ENCODE data around the gene CDK5. TPM values are rescaled to one million over a fixed set of nuclear protein-coding genes. Genes with fewer than 3 reads are reported as not detected.

Gene CDK5
- total and polyA plus RNA-seq, 2 of the 13 experiments (the other 11 are each of a cell fraction or from before 2014, with no cell fraction given): 16.4 to 21.3 TPM

GRCh38 chr7:151080522-151081169 is 22.9 kb upstream of the CDK5 start, which contains the start of gene FASTK (continued):
- no peak for TF ChIP-seq ZNF597 (CRISPR knock-in tag; IDR thresholded peaks at IDR 0.05)
- no peak for TF ChIP-seq PAF1 (CRISPR knock-in tag; IDR thresholded peaks at IDR 0.05)
- peak; percentile 85 for TF ChIP-seq SAP130 (CRISPR knock-in tag; IDR thresholded peaks at IDR 0.05; ENCODE audit: low read depth)
- TF ChIP-seq JUN (CRISPR knock-in tag; IDR thresholded peaks at IDR 0.05): no peak
- peak; percentile 14; the same call in 1 of the 2 replicates for TF ChIP-seq ZNF891 (CRISPR knock-in tag; IDR thresholded peaks at IDR 0.05)
- TF ChIP-seq MAF1 (CRISPR knock-in tag; IDR thresholded peaks at IDR 0.05; ENCODE audit: borderline replicate concordance): no peak; the same call in 1 of the 2 replicates
- TF ChIP-seq ESRRA (CRISPR knock-in tag; IDR thresholded peaks at IDR 0.05; ENCODE audit: low read depth): peak; percentile 75; the same call in 1 of the 2 replicates
- TF ChIP-seq RFX3 (CRISPR knock-in tag; IDR thresholded peaks at IDR 0.05): no peak
- peak; percentile 97 for TF ChIP-seq YY1 (IDR thresholded peaks at IDR 0.05; ENCODE audit: insufficient read depth, insufficient replicate concordance, low read depth, low read length)
- peak; percentile 89 for TF ChIP-seq ZNF543 (CRISPR knock-in tag; IDR thresholded peaks at IDR 0.05)
- peak; percentile 74 for TF ChIP-seq HNRNPK (IDR thresholded peaks at IDR 0.05; ENCODE audit: low read depth, low read length, poor library complexity, severe bottlenecking)
- no peak for TF ChIP-seq ZBTB33 (CRISPR knock-in tag; IDR thresholded peaks at IDR 0.05)
- no peak for TF ChIP-seq ZBTB20 (CRISPR knock-in tag; IDR thresholded peaks at IDR 0.05; ENCODE audit: borderline replicate concordance, low read depth)
- TF ChIP-seq GZF1 (CRISPR knock-in tag; IDR thresholded peaks at IDR 0.05): peak; percentile 66; the same call in 1 of the 2 replicates
- TF ChIP-seq THAP8 (CRISPR knock-in tag; IDR thresholded peaks at IDR 0.05; ENCODE audit: borderline replicate concordance): no peak
- no peak for TF ChIP-seq BHLHE40 (IDR thresholded peaks at IDR 0.05; ENCODE audit: low read length)
- TF ChIP-seq ZNF546 (CRISPR knock-in tag; conservative IDR thresholded peaks at IDR 0.05): no peak; the same call in 1 of the 2 replicates
- TF ChIP-seq HOXA9 (CRISPR knock-in tag; IDR thresholded peaks at IDR 0.05; ENCODE audit: borderline replicate concordance): 0 out of 2 replicates have a peak, but pooled peaks have one; percentile 53
- TF ChIP-seq EP300 (IDR thresholded peaks at IDR 0.05; ENCODE audit: low read depth in 2 of 2, low read length in 2 of 2): peak in 1 of 2 experiments; percentile 20; a peak in 1 of 4 replicates
- no peak for TF ChIP-seq EP300 (CRISPR knock-in tag; IDR thresholded peaks at IDR 0.05; ENCODE audit: borderline replicate concordance)
- 0 out of 2 replicates have a peak, but pooled peaks have one; percentile 12 for TF ChIP-seq TERF1 (CRISPR knock-in tag; IDR thresholded peaks at IDR 0.05)

All from HepG2 (cell line).